ENCODE measurements around the gene HSDL1. TPM values are rescaled to one million over a fixed set of nuclear protein-coding genes. Genes with fewer than 3 reads are reported as not detected.

HSDL1 gene
- total RNA-seq, 1 donor from 2014 or later = 101 TPM

GRCh38 chr16:84153660-84154214, 8.8 kb upstream of the HSDL1 start:
- TF ChIP-seq CTCF (IDR thresholded peaks at IDR 0.05) = no peak
- no peak for TF ChIP-seq EZH2phosphoT487 (IDR thresholded peaks at IDR 0.05)
- no peak for TF ChIP-seq EZH2 (IDR thresholded peaks at IDR 0.05)

GRCh38 chr16:84150926-84151325, 5.9 kb upstream of the HSDL1 start:
- Mint-ChIP-seq H3K27me3 (ENCODE audit: insufficient read depth, low read depth) (peaks cover 8% of the 10 kb centered on the region), H3K4me3 (no peak overlapping the region), H3K36me3 (no peaks in the 10 kb centered on the region), H3K9me3 (no peaks in the 10 kb centered on the region), H3K27ac (no peak overlapping the region), H3K4me1 (peaks cover 4% of the 10 kb centered on the region)
- no peak overlapping the region for H3K4me3 ChIP-seq
- H3F3A ChIP-seq (ENCODE audit: low read depth) = no peaks in the 10 kb centered on the region
- no peak for DNase-seq (ENCODE audit: low spot score)
- no peaks in the 10 kb centered on the region for H3K4me1 ChIP-seq
- no peak overlapping the region for H2AFZ ChIP-seq (replicated peaks)
- no peak overlapping the region for H3K9ac ChIP-seq
- no peaks in the 10 kb centered on the region for H3K36me3 ChIP-seq
- peaks cover 15% of the 10 kb centered on the region for H3K27me3 ChIP-seq
- no peaks in the 10 kb centered on the region for H3K79me2 ChIP-seq (ENCODE audit: low read depth)
- no peaks in the 10 kb centered on the region for H4K20me1 ChIP-seq (ENCODE audit: low read depth)
- TF ChIP-seq EZH2phosphoT487 (IDR thresholded peaks at IDR 0.05) = no peak
- TF ChIP-seq CTCF (IDR thresholded peaks at IDR 0.05) = no peak
- no peak for TF ChIP-seq EZH2 (IDR thresholded peaks at IDR 0.05)
- H3K27ac ChIP-seq = no peak overlapping the region
- H3K4me2 ChIP-seq = no peak overlapping the region
- no peaks in the 10 kb centered on the region for H3K9me3 ChIP-seq (ENCODE audit: low read depth)

More at GRCh38 chr16:84153660-84154214, 8.8 kb upstream of the HSDL1 start:
- Histone ChIP-seq H3K4me3 (no peak overlapping the region), H3K4me1 (no peaks in the 10 kb centered on the region), H4K20me1 (ENCODE audit: low read depth) (no peaks in the 10 kb centered on the region), H3K79me2 (ENCODE audit: low read depth) (no peaks in the 10 kb centered on the region), H3K9me3 (ENCODE audit: low read depth) (no peaks in the 10 kb centered on the region), H3K27me3 (no peaks in the 10 kb centered on the region), H2AFZ (replicated peaks) (no peak overlapping the region), H3K9ac (no peak overlapping the region), H3F3A (ENCODE audit: low read depth) (no peaks in the 10 kb centered on the region), H3K36me3 (no peaks in the 10 kb centered on the region), H3K4me2 (no peak overlapping the region), H3K27ac (no peak overlapping the region)
- no peak for DNase-seq (ENCODE audit: low spot score)
- no peaks in the 10 kb centered on the region for H3K9me3 Mint-ChIP-seq
- H3K4me1 Mint-ChIP-seq = peaks cover 4% of the 10 kb centered on the region
- no peak overlapping the region for H3K4me3 Mint-ChIP-seq
- H3K27me3 Mint-ChIP-seq (ENCODE audit: insufficient read depth, low read depth) = peaks cover 5% of the 10 kb centered on the region
- H3K27ac Mint-ChIP-seq = no peak overlapping the region
- no peaks in the 10 kb centered on the region for H3K36me3 Mint-ChIP-seq

GRCh38 chr16:84144209-84144858, 643 bp downstream of the HSDL1 start:
- H3K27me3 ChIP-seq = peaks cover 22% of the 10 kb centered on the region
- Mint-ChIP-seq H3K27ac (peak overlapping the region; percentile 70), H3K36me3 (peaks cover 21% of the 10 kb centered on the region), H3K4me3 (peak overlapping the region; percentile 99), H3K4me1 (peaks cover 21% of the 10 kb centered on the region), H3K27me3 (ENCODE audit: insufficient read depth, low read depth) (peaks cover 12% of the 10 kb centered on the region), H3K9me3 (peaks cover 9% of the 10 kb centered on the region)
- H2AFZ ChIP-seq (replicated peaks) = peak overlapping the region; percentile 74
- H3F3A ChIP-seq (ENCODE audit: low read depth) = peaks cover 15% of the 10 kb centered on the region
- DNase-seq (ENCODE audit: low spot score) = peak; percentile 62
- peak overlapping the region; percentile 60 for H3K27ac ChIP-seq
- peak overlapping the region; percentile 59 for H3K9ac ChIP-seq
- peaks cover 51% of the 10 kb centered on the region for H3K79me2 ChIP-seq (ENCODE audit: low read depth)
- H3K9me3 ChIP-seq (ENCODE audit: low read depth) = no peaks in the 10 kb centered on the region
- TF ChIP-seq CTCF (IDR thresholded peaks at IDR 0.05) (no peak), EZH2 (IDR thresholded peaks at IDR 0.05) (no peak), EZH2phosphoT487 (IDR thresholded peaks at IDR 0.05) (no peak)
- peak overlapping the region; percentile 99 for H3K4me2 ChIP-seq
- H3K4me3 ChIP-seq = peak overlapping the region; percentile 94
- H3K4me1 ChIP-seq = peaks cover 9% of the 10 kb centered on the region
- H4K20me1 ChIP-seq (ENCODE audit: low read depth) = peaks cover 35% of the 10 kb centered on the region
- no peaks in the 10 kb centered on the region for H3K36me3 ChIP-seq
